ENCODE measurements around the gene U2AF2. TPM values are rescaled to one million over a fixed set of nuclear protein-coding genes. Genes with fewer than 3 reads are reported as not detected.

U2AF2 gene
- total and polyA plus RNA-seq, 4 experiments from 2014 or later = 1.3 to 259 (median 135) TPM

DNA sequence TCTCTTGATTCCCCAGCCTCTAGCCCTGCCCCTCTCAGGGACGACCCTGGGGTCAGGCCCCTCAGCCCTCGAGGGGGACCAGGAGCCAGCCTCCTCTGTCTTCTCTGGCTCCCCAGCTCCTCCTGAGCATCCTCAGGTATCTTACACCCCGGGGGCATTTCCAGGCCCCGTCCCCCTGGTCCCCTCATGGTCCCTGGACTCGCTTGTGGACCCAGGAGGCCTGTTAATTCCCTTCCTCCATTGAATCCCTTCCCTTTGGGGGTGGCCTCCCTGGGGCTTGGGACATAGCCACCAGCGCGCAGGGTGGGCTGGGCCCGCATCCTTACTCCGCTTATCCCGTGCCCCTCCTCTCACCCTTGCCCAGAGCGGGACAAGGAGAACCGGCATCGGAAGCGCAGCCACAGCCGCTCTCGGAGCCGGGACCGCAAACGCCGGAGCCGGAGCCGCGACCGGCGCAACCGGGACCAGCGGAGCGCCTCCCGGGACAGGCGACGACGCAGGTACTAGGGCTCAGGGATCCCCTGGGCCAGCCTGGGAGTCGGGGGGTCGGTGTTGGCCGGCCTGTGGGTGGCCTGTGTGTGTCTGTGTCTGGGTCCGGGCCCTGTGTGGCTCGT is 4.1 kb downstream of the U2AF2 start:
- CTCF ChIA-PET (ENCODE audit: partially characterized antibody) = no interaction called here
- DNase-seq = no peak
- H3K9me3 Mint-ChIP-seq = peaks cover 0 to 7% (median 0%) of the 10 kb centered on the region in 8 donors
- Histone ChIP-seq H3K9me3 (ENCODE audit: control insufficient read depth in 1 of 2, low read length in 2 of 2) (no peaks in the 10 kb centered on the region), H3K27me3 (ENCODE audit: insufficient read depth, low read length) (no peaks in the 10 kb centered on the region), H3K36me3 (ENCODE audit: insufficient read depth, low read length) (peaks cover 48% of the 10 kb centered on the region), H3K27ac (ENCODE audit: low read depth, low read length) (peak overlapping the region; percentile 99), H3K4me1 (ENCODE audit: insufficient read depth, low read length) (peaks cover 43% of the 10 kb centered on the region), H3K4me3 (ENCODE audit: low read length in 2 of 2) (no peak overlapping the region)
- intact Hi-C loops (cut with micrococcal nuclease) = loop anchor here (10.0 kb wide), 2 partner anchors 1214 to 1554 kb away; partner anchors contain the start of genes LENG8, NDUFA3 and OSCAR
- H3K4me3 Mint-ChIP-seq = peak overlapping the region in 4 of 8 donors; percentile 48 to 94 (median 59)
- peak overlapping the region in 5 of 7 donors; percentile 83 to 98 (median 84) for H3K27ac Mint-ChIP-seq
- H3K36me3 Mint-ChIP-seq = peaks cover 25 to 62% of the 10 kb centered on the region in 2 donors
- H3K4me1 Mint-ChIP-seq = peaks cover 30 to 67% (median 44%) of the 10 kb centered on the region in 4 donors
- no peaks in the 10 kb centered on the region for H3K27me3 Mint-ChIP-seq
- POLR2A ChIA-PET (ENCODE audit: partially characterized antibody) = interaction anchor here (3.2 to 3.4 kb wide), 2 partner anchors 8 to 15 kb away, joined by 17 to 19 read pairs; partner anchors contain the start of gene EPN1

- H3K36me3 Mint-ChIP-seq = peaks cover 32 to 64% of the 10 kb centered on the region in 2 donors
- H3K27me3 Mint-ChIP-seq = no peaks in the 10 kb centered on the region
- ChIA-PET CTCF (ENCODE audit: partially characterized antibody) (no interaction called here), POLR2A (ENCODE audit: partially characterized antibody) (interaction anchor here (1.3 kb wide), 1 partner anchor 12 kb away, joined by 3 read pairs; no protein-coding TSS in a partner anchor)
- H3K9me3 Mint-ChIP-seq = peaks cover 0 to 5% (median 0%) of the 10 kb centered on the region in 8 donors
- no peak for DNase-seq
- H3K4me1 ChIP-seq (ENCODE audit: insufficient read depth, low read length) = peaks cover 43% of the 10 kb centered on the region
- intact Hi-C loops (cut with micrococcal nuclease) = loop anchor here (10.0 kb wide), 2 partner anchors 1215 to 1555 kb away; partner anchors contain the start of genes LENG8, NDUFA3 and OSCAR
- H3K4me3 Mint-ChIP-seq = peak overlapping the region in 5 of 8 donors; percentile 38 to 67 (median 49)
- H3K27ac Mint-ChIP-seq = peak overlapping the region in 6 of 7 donors; percentile 42 to 92 (median 83)
- no peaks in the 10 kb centered on the region for H3K27me3 ChIP-seq (ENCODE audit: insufficient read depth, low read length)
- peaks cover 57% of the 10 kb centered on the region for H3K36me3 ChIP-seq (ENCODE audit: insufficient read depth, low read length)
- no peak overlapping the region for H3K27ac ChIP-seq (ENCODE audit: low read depth, low read length)
- H3K4me3 ChIP-seq (ENCODE audit: low read length in 2 of 2) = no peak overlapping the region
- no peaks in the 10 kb centered on the region for H3K9me3 ChIP-seq (ENCODE audit: control insufficient read depth in 1 of 2, low read length in 2 of 2)
- peaks cover 31 to 64% (median 48%) of the 10 kb centered on the region in 4 donors for H3K4me1 Mint-ChIP-seq
Observed at GRCh38 chr19:55659822-55660221, 5.0 kb downstream of the U2AF2 start.

DNA sequence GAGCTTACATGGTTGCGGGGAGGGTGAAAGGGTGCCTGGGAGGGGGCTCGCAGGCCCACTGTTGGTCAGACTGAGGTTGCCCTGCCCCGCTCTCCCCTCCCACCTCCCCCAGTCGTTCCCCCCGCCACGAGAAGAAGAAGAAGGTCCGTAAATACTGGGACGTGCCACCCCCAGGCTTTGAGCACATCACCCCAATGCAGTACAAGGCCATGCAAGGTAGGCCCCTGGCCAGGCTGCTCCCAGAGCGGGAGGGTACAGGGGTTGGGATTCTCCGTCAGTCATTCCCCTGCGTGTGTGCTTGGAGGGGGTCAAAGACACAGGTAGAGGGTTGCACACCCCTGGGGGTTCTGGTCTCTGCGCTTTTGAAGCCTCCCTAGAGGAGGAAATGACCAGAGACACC is 5.6 kb downstream of the U2AF2 start:
- no peak for DNase-seq
- Mint-ChIP-seq H3K27ac (peak overlapping the region in 2 of 7 donors; percentile 19 to 84), H3K4me1 (peaks cover 31 to 63% (median 48%) of the 10 kb centered on the region in 4 donors), H3K9me3 (peaks cover 0 to 7% (median 0%) of the 10 kb centered on the region in 8 donors), H3K4me3 (no peak overlapping the region), H3K36me3 (peaks cover 35 to 64% of the 10 kb centered on the region in 2 donors), H3K27me3 (no peaks in the 10 kb centered on the region)
- H3K4me3 ChIP-seq (ENCODE audit: low read length in 2 of 2) = no peak overlapping the region
- H3K4me1 ChIP-seq (ENCODE audit: insufficient read depth, low read length) = peaks cover 43% of the 10 kb centered on the region
- ChIA-PET CTCF (ENCODE audit: partially characterized antibody) (no interaction called here), POLR2A (ENCODE audit: partially characterized antibody) (interaction anchor here (1.3 kb wide), 1 partner anchor 13 kb away, joined by 3 read pairs; no protein-coding TSS in a partner anchor)
- H3K27ac ChIP-seq (ENCODE audit: low read depth, low read length) = no peak overlapping the region
- no peaks in the 10 kb centered on the region for H3K27me3 ChIP-seq (ENCODE audit: insufficient read depth, low read length)
- H3K9me3 ChIP-seq (ENCODE audit: control insufficient read depth in 1 of 2, low read length in 2 of 2) = no peaks in the 10 kb centered on the region
- peaks cover 60% of the 10 kb centered on the region for H3K36me3 ChIP-seq (ENCODE audit: insufficient read depth, low read length)
- intact Hi-C loops (cut with micrococcal nuclease) = no loop called here

DNA sequence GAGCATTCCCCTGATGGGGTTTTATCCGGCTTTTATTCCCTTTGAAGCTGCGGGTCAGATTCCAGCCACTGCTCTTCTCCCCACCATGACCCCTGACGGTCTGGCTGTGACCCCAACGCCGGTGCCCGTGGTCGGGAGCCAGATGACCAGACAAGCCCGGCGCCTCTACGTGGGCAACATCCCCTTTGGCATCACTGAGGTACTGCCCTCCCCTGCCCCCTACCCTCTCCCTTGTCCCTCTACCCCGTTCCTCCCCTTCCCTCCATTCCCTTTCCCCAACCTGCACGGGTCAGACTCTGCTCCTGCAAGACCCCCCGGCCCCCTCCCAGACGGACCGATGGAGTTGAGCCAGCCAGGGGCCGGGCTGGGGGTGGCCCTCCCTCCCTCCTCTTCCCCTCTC is 6.2 kb downstream of the U2AF2 start:
- Mint-ChIP-seq H3K4me1 (peaks cover 29 to 60% (median 45%) of the 10 kb centered on the region in 4 donors), H3K27ac (peak overlapping the region in 2 of 7 donors; percentile 46 to 84), H3K9me3 (peaks cover 0 to 7% (median 0%) of the 10 kb centered on the region in 8 donors), H3K36me3 (peaks cover 35 to 62% of the 10 kb centered on the region in 2 donors), H3K4me3 (no peak overlapping the region), H3K27me3 (no peaks in the 10 kb centered on the region)
- Histone ChIP-seq H3K27ac (ENCODE audit: low read depth, low read length) (no peak overlapping the region), H3K4me3 (ENCODE audit: low read length in 2 of 2) (no peak overlapping the region), H3K36me3 (ENCODE audit: insufficient read depth, low read length) (peaks cover 63% of the 10 kb centered on the region), H3K27me3 (ENCODE audit: insufficient read depth, low read length) (no peaks in the 10 kb centered on the region), H3K4me1 (ENCODE audit: insufficient read depth, low read length) (peaks cover 38% of the 10 kb centered on the region), H3K9me3 (ENCODE audit: control insufficient read depth in 1 of 2, low read length in 2 of 2) (no peaks in the 10 kb centered on the region)
- no peak for DNase-seq
- intact Hi-C loops (cut with micrococcal nuclease) = no loop called here
- ChIA-PET CTCF (ENCODE audit: partially characterized antibody) (no interaction called here), POLR2A (ENCODE audit: partially characterized antibody) (no interaction called here)

- Histone ChIP-seq H3K4me3 (ENCODE audit: low read length in 2 of 2) (no peak overlapping the region), H3K27me3 (ENCODE audit: insufficient read depth, low read length) (no peaks in the 10 kb centered on the region), H3K36me3 (ENCODE audit: insufficient read depth, low read length) (peaks cover 71% of the 10 kb centered on the region), H3K9me3 (ENCODE audit: control insufficient read depth in 1 of 2, low read length in 2 of 2) (no peaks in the 10 kb centered on the region), H3K4me1 (ENCODE audit: insufficient read depth, low read length) (peaks cover 36% of the 10 kb centered on the region), H3K27ac (ENCODE audit: low read depth, low read length) (no peak overlapping the region)
- intact Hi-C loops (cut with micrococcal nuclease) = no loop called here
- Mint-ChIP-seq H3K27me3 (no peaks in the 10 kb centered on the region), H3K9me3 (peaks cover 0 to 7% (median 0%) of the 10 kb centered on the region in 8 donors), H3K36me3 (peaks cover 35 to 67% of the 10 kb centered on the region in 2 donors), H3K4me3 (peak overlapping the region in 1 of 8 donors; percentile 66), H3K4me1 (peaks cover 25 to 60% (median 38%) of the 10 kb centered on the region in 4 donors), H3K27ac (peak overlapping the region in 4 of 7 donors; percentile 6 to 82 (median 78))
- DNase-seq = no peak
- POLR2A ChIA-PET (ENCODE audit: partially characterized antibody) = no interaction called here
- CTCF ChIA-PET (ENCODE audit: partially characterized antibody) = no interaction called here
Observed at GRCh38 chr19:55661826-55662225, 7.0 kb downstream of the U2AF2 start.

DNA sequence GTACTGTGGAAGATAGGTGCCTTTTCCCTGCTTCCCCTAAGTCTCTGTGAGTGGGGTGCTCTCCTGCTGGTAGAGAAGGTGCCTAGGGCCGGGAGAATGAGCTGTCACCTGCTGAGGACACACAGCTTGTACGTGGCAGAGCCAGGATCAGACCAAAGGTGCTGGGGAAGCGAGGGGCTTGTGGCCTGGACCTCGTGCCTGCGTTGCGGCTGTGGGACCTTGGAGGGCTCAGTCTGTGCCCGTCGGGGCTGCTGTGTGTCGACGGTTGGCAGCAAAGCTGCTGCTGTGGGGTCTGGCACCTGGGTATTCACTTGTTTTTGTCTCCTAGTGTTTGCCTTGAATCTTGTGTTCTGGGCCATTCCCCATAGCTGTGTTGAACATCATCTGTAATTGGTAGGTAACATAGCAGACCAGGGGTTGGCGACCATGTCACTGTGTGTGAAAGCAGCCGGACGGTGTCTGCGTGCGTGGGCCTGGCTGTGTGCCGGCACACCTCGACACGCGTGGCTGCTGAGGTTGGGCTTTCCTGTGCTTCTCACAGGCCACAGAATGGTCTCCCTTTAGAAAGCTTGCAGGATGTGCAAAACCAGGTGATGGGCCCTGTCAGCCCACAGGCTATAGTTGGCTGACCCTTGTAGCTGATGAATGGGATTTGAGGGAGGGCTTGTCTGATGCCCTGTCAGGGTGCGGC is 9.2 kb downstream of the U2AF2 start:
- Mint-ChIP-seq H3K4me1 (peaks cover 12 to 54% (median 23%) of the 10 kb centered on the region in 4 donors), H3K9me3 (peaks cover 0 to 5% (median 0%) of the 10 kb centered on the region in 8 donors), H3K27me3 (no peaks in the 10 kb centered on the region), H3K36me3 (peaks cover 34 to 71% of the 10 kb centered on the region in 2 donors), H3K27ac (peak overlapping the region in 1 of 7 donors; percentile 76), H3K4me3 (peak overlapping the region in 1 of 8 donors; percentile 45)
- POLR2A ChIA-PET (ENCODE audit: partially characterized antibody) = no interaction called here
- Histone ChIP-seq H3K4me1 (ENCODE audit: insufficient read depth, low read length) (peaks cover 14% of the 10 kb centered on the region), H3K36me3 (ENCODE audit: insufficient read depth, low read length) (peaks cover 92% of the 10 kb centered on the region), H3K4me3 (ENCODE audit: low read length in 2 of 2) (no peak overlapping the region), H3K9me3 (ENCODE audit: control insufficient read depth in 1 of 2, low read length in 2 of 2) (no peaks in the 10 kb centered on the region), H3K27me3 (ENCODE audit: insufficient read depth, low read length) (no peaks in the 10 kb centered on the region), H3K27ac (ENCODE audit: low read depth, low read length) (no peak overlapping the region)
- DNase-seq = peak in 1 of 5 donors; percentile 30
- CTCF ChIA-PET (ENCODE audit: partially characterized antibody) = interaction anchor here (1.0 to 1.1 kb wide), 2 partner anchors 9 to 11 kb away, joined by 3 read pairs; partner anchors contain the start of gene U2AF2
- intact Hi-C loops (cut with micrococcal nuclease) = no loop called here
